ENCODE measurements around the gene FLT3. TPM values are rescaled to one million over a fixed set of nuclear protein-coding genes. Genes with fewer than 3 reads are reported as not detected.
A peak's percentile ranks its signal among the peaks of the same experiment; 100 is the strongest.

Gene FLT3
- total and polyA plus RNA-seq, 11 donors = 0.09 to 0.48 (median 0.21) TPM; not detected in 2

DNA sequence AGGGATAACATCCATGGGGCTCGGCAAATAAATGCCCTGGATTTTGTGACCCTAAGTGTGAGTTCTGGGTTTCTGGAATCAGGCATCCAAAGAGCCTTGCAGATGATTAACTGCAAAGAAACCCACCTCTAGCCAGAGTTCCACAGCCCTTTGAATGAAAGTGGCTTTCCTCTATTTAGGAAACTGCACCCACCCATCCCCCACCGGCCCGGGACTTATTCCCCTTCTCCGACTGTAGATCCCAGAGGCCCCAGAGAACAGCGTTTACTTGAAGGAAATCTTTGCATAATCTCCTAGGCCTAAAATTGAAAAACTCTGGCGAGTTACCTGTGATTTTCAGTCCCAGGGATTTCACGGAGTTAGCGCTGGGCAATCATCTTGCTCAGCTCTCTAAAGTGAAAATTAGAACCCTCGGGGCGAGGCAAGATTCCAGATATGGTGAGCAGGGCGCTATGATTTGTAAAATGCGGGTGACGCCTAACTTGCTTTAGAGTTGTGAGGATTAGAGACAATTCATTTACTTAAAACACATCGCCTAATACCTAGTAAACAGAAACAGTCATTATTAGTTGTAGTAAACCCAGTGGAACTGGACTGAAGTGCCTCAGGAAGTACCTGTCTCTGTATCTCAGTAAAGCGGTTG is 121.3 kb downstream of the FLT3 start:
- Histone ChIP-seq H3K9me3 (no peaks in the 10 kb centered on the region), H3K4me3 (peak overlapping the region in 2 of 12 donors; percentile 2 to 20), H3K27ac (no peak overlapping the region), H3K27me3 (peaks cover 75 to 100% (median 99%) of the 10 kb centered on the region in 9 donors), H3K4me1 (peaks cover 0 to 38% (median 11%) of the 10 kb centered on the region in 12 donors), H3K36me3 (no peaks in the 10 kb centered on the region)
- DNase-seq (no peak), ATAC-seq (no peak)
- WGBS, 4 donors = 6 to 11% (median 7%) methylated on average over 15 of the region's 15 CpGs
- TF ChIP-seq POLR2A (IDR thresholded peaks at IDR 0.05) = no peak
- intact Hi-C loops (cut with DNase I) = no loop called here

- 1 to 3% (median 2%) methylated on average over 23 to 65 of the region's 65 CpGs for WGBS, 4 donors
- Histone ChIP-seq H3K4me3 (peak overlapping the region in 4 of 12 donors; percentile 2 to 23 (median 12)), H3K36me3 (no peaks in the 10 kb centered on the region), H3K9me3 (no peaks in the 10 kb centered on the region), H3K27ac (no peak overlapping the region), H3K4me1 (peaks cover 0 to 38% (median 11%) of the 10 kb centered on the region in 12 donors), H3K27me3 (peaks cover 77 to 100% (median 100%) of the 10 kb centered on the region in 9 donors)
- intact Hi-C loops (cut with DNase I) = no loop called here
- DNase-seq = no peak
- no peak for ATAC-seq
- TF ChIP-seq POLR2A (IDR thresholded peaks at IDR 0.05) = no peak
- TF ChIP-seq, protein P1, sequence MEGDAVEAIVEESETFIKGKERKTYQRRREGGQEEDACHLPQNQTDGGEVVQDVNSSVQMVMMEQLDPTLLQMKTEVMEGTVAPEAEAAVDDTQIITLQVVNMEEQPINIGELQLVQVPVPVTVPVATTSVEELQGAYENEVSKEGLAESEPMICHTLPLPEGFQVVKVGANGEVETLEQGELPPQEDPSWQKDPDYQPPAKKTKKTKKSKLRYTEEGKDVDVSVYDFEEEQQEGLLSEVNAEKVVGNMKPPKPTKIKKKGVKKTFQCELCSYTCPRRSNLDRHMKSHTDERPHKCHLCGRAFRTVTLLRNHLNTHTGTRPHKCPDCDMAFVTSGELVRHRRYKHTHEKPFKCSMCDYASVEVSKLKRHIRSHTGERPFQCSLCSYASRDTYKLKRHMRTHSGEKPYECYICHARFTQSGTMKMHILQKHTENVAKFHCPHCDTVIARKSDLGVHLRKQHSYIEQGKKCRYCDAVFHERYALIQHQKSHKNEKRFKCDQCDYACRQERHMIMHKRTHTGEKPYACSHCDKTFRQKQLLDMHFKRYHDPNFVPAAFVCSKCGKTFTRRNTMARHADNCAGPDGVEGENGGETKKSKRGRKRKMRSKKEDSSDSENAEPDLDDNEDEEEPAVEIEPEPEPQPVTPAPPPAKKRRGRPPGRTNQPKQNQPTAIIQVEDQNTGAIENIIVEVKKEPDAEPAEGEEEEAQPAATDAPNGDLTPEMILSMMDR (IDR thresholded peaks at IDR 0.05) = no peak
These were observed 121.9 kb downstream of the FLT3 start for GRCh38 chr13:27978301-27978968.

GRCh38 chr13:27977476-27978300 is 122.7 kb downstream of the FLT3 start:
- ATAC-seq = no peak
- peaks cover 0 to 38% (median 11%) of the 10 kb centered on the region in 12 donors for H3K4me1 ChIP-seq
- H3K9me3 ChIP-seq = no peaks in the 10 kb centered on the region
- H3K4me3 ChIP-seq = peak overlapping the region in 3 of 12 donors; percentile 4 to 23 (median 20)
- no peak overlapping the region for H3K27ac ChIP-seq
- 1 to 2% (median 2%) methylated on average over 40 to 80 of the region's 80 CpGs for WGBS, 4 donors
- TF ChIP-seq, protein P1 (IDR thresholded peaks at IDR 0.05) = no peak
- no peak for TF ChIP-seq POLR2A (IDR thresholded peaks at IDR 0.05)
- intact Hi-C loops (cut with DNase I) = no loop called here
- no peaks in the 10 kb centered on the region for H3K36me3 ChIP-seq
- H3K27me3 ChIP-seq = peaks cover 75 to 100% (median 98%) of the 10 kb centered on the region in 9 donors
- DNase-seq = no peak

DNA sequence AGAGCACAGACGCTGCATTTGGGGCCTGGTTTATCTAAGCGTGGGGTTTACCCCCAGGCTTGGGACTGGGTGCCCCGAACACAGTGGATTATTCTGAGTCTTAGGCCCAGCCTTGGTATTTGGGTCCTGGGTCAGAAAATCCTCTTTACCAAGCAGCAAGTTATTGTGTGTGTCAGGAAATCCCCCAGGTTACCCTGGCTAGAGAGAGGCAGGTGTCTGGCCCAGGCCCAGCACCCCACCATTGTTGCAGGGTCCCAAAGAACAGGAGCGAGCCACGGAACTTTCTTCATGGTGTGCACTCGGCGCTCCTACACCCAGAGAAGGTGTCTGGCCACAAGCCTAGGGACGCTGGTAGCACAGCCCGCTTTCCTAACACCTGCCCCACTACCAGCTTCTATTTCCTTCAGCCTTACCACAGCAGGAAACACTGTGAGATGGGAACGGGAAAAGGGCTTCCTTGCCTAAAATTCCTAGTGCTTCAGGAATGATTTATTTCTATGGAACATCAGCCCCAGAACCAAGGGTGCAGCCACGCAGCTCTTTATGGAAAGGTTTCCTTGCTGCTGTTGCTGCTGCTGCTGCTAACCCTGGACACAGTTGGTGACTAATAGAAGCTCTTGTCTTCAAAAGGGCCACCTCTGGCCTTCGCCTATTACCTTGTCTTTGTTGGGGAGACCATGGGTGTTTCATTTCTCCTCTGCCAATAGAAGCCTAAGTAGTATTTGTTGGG is 123.8 kb downstream of the FLT3 start:
- DNase-seq (no peak), ATAC-seq (no peak)
- WGBS, 4 donors = 7 to 17% (median 9%) methylated on average over 9 to 12 of the region's 12 CpGs
- peaks cover 75 to 100% (median 98%) of the 10 kb centered on the region in 9 donors for H3K27me3 ChIP-seq
- no peak overlapping the region for H3K27ac ChIP-seq
- intact Hi-C loops (cut with DNase I) = no loop called here
- H3K9me3 ChIP-seq = no peaks in the 10 kb centered on the region
- no peak for TF ChIP-seq POLR2A (IDR thresholded peaks at IDR 0.05)
- TF ChIP-seq, protein P1 (IDR thresholded peaks at IDR 0.05) = no peak
- H3K4me3 ChIP-seq = no peak overlapping the region
- no peaks in the 10 kb centered on the region for H3K36me3 ChIP-seq
- peaks cover 0 to 38% (median 11%) of the 10 kb centered on the region in 12 donors for H3K4me1 ChIP-seq

Measured in heart left ventricle (tissue), 16 donors.